HL-60 (cell line): Measurements from ENCODE around the gene ACP1.

Experiments
- CTCF ChIP-seq: IDR thresholded peaks from one replicate; pipeline ENCODE4 v1.5.1; 2011; ENCODE audit warnings: low read length, control low read depth, inconsistent platforms; ENCODE audit not compliant: insufficient read depth
- GABPA ChIP-seq: IDR thresholded peaks from 2 replicates; pipeline ENCODE4 v1.6.1; 2012; ENCODE audit warnings: low read depth
- POLR2AphosphoS5 ChIP-seq: IDR thresholded peaks from 2 replicates; pipeline ENCODE4 v1.6.1; 2012; ENCODE audit warnings: low read depth
- REST ChIP-seq: IDR thresholded peaks from 2 replicates; pipeline ENCODE4 v1.6.1; 2012; ENCODE audit warnings: low read depth; ENCODE audit not compliant: insufficient replicate concordance

- no peak for TF ChIP-seq CTCF
- TF ChIP-seq POLR2AphosphoS5 = no peak
- TF ChIP-seq REST = no peak
- TF ChIP-seq GABPA = no peak
Observed at GRCh38 chr2:244547-244946, 20.2 kb upstream of the ACP1 start.
